Renal cortex interstitium (tissue), 11 donors: ENCODE data around the gene BMP8B. TPM values are rescaled to one million over a fixed set of nuclear protein-coding genes. Genes with fewer than 3 reads are reported as not detected.
A peak's percentile ranks its signal among the peaks of the same experiment; 100 is the strongest.
"Not testable (repeated sequence)": the region's sequence is repeated elsewhere in the genome, so short reads cannot be mapped to it uniquely, and the experiment has no call there.

Experiments
- DNase-seq, 11 donors: peaks; one replicate each; pipeline ENCODE4 v3.0.0-alpha.2; 2013; ENCODE audit warnings: low read depth in 9 of 11, low spot score in 4 of 11; ENCODE audit errors: extremely low read depth in 1 of 11
- polyA plus RNA-seq, 3 donors: library from polyadenylated mRNA; unstranded; fragments of 120-200 nt; gene quantifications; one replicate each; pipeline ENCODE4 v1.2.1, GENCODE V29; 2013; ENCODE audit not compliant: insufficient read length in 3 of 3

Gene BMP8B
- polyA plus RNA-seq, 3 donors = 1.9 to 5.1 (median 2.1) TPM

DNA sequence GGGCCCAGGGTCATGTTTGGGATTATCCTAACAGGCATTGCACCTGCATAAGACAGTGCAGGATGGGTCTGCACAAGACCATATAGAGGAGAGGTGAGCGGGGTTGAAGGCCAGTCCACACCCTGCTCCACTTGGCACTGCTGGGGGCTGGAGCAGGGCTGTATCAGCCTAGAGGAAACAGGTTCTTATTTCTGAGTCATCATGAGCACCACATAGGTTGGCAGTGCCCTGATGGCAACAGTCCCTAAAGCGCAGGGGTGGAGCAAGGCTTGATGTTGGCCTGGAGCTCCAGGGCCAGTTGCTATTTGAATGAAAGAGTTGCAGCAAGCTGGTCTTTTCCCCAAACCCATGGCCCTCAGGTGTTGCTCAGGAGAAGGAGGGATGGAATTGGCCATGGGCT, 29.8 kb upstream of the BMP8B start:
- DNase-seq = no peak

DNA sequence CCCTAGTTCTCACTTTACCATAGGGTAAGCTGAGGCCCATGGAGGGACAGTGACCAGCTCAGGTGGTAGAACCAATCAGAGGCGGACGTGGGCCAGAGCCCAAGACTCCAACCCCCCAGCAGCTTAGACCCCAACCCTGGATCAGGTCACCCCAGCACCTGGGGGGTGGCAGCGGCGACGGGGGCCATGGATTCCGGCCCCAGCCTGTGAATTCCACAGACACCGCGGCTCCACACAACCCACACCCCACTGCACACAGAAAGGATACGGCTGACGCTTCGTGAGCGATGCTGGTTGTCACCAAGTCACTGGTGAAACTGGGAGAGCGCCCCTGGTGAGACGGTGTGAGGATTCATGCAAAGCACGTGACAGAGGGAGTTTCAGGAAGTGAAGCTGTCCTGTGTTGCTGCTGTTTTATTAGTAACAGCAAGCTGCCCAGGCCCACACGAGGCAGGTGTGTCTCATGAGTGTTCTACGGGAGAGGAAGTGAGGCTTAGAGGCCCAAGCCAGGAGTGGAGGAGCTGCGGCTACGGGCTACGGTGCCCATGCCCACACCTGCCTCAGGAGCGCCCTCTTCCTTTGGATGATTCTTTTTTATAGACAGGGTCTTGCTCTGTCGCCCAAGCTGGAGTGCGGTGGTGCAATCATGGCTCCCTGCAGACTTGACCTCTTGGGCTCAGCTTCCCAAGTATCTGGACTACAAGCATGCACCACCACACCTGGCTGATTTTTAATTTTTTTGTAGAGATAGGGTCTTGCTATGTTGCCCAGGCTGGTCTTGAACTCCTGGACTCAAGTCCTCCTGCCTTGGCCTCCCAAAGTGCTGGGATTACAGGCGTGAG, 28.6 kb upstream of the BMP8B start:
- DNase-seq = peak in 5 of 11 donors; percentile 17 to 35 (median 21)

DNA sequence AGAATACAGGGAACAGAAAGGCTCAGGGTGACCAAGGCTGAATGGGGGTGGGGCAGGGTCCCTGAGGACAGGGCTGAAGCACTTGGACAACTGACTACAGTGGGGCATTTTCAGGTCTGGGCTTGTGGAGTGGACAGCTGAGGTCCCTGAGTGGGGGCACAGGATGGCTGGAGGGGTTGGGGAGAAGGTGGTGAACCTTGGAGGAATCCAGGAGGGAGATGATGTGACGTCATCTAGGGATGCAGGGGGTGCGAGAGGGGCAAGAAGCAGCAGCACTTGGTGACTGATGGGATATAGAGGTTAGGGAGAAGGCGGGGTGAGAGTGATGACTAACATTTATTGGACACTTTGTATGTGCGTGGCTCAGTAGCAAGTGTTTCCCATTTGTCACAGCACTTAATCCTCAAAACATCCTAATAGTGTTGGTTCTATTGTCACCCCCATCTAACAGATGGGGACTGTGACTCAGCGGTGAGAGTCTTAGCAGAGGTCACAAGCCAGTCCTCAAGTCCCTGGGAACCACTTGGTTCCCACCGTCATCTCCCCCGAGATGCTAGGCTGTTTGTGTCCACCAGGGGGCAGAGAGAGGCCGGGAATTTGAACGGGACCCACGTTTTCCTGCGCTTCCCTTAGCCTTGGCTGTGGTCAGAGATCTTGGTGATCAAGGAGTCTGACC, 27.9 kb upstream of the BMP8B start:
- peak in 9 of 11 donors; percentile 42 to 69 (median 57) for DNase-seq

DNA sequence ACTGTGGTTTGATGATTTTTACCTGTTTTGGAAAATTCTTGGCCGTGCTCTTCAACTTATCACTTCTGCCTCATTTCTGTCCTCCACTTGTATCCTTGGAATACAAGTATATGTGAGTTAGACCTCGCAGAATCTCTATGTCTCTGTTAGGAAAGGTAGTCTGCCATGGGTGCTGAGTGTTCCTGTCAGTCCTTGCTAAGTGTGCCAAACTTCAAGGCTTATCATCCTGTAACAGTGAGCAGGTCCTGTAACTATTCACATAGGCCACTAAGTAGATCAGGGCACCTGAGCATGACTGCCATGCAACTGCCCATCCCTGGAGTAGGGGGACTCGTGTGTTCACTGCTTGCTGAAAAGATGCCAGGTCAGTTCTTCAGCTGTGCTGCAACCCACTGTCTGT, 24.2 kb upstream of the BMP8B start:
- DNase-seq = no peak

DNA sequence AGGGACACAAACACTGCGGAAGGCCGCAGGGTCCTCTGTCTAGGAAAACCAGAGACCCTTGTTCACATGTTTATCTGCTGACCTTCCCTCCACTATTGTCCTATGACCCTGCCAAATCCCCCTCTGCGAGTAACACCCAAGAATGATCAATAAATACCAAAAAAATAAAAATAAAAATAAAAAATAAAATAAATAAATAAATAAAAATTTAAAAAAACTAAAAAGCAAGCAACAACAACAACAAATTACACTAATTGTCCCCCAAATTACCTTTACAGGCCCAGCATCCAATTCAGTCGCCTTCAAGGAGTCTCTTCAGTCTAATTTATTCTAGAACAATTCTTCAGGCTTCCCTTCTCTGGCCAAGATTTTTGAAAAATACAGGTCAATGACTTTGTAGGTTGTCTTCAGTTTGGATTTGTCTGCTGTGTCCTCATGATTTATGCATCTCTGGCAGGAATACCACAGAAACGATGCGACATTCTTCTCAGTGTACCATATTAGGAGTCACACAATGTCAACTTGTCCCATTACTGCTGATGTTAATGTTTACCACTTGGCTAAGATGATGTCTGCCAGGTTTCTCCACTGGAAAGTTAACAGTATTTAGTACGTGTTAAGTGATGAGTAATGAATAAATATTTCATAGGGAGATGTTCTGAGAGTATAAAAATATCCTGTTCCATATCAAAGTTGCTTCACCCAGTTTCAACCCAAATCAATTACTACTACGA, 20.3 kb upstream of the BMP8B start:
- no peak for DNase-seq

DNA sequence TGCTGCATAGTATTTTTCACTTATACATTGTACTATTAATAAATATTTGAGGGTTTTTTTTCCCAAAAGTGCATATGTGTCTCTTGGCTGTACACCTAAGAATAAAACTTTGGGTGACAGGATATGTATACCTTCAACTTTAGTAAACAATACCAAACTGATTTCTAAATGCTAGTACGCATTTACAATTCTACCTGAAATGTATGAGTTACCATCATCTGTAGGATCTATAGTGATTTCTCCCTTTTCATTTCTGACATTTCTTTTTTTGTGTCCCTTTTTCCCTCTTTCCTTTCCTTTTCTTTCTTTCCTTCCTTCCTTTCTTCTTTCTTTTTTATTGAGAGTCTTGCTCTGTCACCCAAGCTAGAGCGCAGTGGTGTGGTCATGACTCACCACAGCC, 16.7 kb upstream of the BMP8B start:
- DNase-seq = no peak

DNA sequence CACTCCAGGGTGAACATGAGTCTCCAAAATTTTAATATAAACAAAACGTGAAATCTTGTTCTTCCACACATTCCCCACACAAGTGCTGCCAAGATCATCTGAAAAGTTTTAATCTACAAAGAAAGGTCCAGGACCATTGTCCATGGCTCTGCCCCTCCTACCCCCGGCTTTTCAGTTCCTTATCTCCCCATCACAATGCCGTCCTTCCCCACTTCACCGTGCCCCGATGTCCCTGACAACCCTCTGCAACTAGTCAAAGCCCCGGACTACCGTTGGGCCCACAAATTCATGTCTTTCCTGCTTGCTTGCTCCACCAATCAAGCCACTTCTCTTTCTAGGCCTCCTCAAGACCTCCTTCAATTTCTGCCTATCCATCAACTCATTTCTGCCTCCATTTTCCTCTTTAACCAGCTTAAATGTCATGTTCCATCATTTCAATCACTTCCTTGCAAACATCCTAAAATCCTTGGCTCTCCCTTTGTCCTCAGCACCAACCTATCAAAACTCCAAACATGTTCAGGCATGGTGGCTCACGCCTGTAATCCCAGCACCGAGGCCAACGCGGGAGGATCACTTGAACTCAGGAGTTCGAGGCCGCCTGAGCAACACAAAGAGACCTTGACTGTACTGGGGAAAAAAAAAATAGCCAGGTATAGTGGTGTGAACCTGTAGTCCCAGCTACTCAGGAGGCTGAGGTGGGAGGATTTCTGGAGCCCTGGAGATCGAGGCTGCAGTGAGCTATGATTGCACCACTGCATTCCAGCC, 14.0 kb upstream of the BMP8B start:
- DNase-seq = no peak

DNA sequence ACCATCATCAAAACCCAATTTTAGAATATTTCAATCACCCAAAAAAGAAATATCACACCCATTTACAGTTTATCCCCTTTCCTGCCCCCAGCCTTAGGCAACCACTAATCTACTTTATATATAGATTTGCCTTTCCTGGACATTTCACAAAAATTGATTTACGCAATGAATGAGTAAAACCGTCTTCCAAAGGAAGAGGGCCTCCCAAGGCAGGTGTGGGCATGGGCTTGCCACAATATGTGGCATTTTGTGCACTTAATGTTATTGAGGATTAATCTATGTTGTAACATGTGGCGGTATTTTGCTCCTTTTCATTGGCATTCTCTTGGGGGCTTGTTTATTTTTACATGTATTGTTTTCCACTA, 11.8 kb upstream of the BMP8B start:
- no peak for DNase-seq

DNA sequence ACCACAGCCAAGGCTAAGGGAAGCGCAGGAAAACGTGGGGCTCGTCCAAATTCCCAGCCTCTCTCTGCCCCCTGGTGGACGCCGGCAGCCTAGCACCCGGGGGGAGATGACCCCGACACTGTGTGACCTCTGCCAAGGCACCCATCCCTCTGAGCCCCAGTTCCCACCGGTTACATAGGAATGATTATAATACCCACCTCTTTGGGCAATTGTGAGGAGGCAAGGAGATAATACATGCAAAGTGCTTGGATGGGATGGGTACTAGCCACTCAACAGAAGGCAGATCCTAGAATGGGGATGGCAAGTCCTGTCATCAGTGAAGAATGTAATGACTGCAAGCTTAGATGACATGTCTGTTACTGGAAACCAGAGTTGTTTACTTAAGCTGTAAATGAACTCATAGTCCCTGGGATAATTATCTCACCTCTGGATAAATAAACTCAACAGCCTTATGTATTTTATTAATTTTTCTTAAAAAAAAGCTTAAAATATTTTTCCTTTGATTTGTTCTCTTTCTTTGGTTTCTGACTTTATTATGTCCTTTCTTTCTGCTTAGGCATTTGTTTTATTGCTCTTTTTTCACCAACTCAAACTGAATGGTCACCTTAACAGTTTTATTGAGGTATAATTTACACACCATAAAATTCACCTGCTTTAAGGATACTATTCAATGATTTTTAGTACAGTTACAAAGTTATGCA, 11.3 kb upstream of the BMP8B start:
- peak in 1 of 11 donors; percentile 27 for DNase-seq

DNA sequence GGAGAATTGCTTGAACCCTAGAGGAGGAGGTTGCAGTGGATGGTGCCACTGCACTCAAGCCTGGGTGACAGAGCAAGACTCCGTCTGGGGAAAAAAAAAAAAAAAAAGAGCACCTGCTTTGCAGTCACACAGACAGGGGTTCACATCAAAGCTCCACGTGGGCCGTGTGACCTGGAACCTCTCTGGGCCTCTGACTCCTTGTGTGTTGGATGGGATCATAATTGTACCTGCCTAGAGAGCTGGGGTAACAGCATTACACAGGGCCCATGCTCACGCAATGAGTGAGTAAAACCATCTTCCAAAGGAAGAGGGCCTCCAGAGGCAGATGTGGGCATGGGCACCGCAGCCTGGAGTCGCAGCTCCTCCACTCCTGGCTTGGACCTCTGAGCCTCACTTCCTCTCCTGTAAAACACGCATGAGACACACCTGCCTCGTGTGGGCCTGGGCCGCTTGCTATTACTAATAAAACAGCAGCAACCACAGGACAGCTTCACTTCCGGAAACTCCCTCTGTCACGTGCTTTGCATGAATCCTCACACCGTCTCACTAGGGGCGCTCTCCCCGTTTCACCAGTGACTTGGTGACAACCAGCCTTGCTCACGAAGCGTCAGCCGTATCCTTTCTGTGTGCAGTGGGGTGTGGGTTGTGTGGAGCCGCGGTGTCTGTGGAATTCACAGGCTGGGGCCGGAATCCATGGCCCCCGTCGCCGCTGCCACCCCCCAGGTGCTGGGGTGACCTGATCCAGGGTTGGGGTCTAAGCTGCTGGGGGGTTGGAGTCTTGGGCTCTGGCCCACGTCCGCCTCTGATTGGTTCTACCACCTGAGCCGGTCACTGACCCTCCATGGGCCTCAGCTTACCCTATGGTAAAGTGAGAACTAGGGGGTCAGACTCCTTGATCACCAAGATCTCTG, 10.4 kb upstream of the BMP8B start:
- peak in 3 of 11 donors; percentile 49 to 68 (median 54) for DNase-seq

DNA sequence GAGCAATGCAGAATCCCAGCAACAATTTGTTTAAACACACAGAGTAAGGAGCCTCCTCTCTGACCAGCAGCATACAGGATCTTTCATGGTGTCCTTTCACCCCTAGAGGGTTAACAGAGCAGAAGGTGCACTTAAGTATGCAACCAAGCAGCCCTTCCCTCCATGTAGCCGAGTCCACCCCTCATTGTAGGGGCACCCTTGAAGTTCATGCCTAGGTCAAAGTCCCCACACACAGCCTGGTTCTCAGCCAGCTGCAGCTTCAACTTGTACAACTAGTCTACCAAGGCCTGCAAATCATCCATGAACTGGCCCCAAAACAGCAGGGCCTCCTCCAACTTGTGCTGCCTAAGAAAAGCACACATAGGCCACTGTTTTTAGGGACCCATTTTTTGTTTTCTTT, 7.0 kb upstream of the BMP8B start:
- DNase-seq = no peak

DNA sequence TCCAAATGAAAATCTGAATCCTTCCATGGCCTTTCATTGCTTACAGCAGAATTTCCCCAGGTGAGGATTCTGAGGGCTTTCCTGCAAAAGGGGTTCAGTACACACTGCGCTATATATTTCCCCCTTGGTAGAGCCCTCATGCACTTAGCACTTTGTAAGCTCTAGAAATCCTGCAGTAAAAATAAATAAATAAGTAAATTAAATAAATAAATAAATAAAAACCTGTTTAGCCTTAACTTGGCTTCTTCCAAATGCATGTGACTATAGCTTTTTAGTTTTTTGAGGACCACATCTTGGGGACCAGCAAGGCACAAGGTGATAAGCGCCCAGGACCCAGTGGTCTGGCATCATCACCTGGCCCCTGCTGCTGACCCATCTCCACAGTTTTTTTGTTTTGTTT, 3.2 kb upstream of the BMP8B start:
- DNase-seq = no peak

DNA sequence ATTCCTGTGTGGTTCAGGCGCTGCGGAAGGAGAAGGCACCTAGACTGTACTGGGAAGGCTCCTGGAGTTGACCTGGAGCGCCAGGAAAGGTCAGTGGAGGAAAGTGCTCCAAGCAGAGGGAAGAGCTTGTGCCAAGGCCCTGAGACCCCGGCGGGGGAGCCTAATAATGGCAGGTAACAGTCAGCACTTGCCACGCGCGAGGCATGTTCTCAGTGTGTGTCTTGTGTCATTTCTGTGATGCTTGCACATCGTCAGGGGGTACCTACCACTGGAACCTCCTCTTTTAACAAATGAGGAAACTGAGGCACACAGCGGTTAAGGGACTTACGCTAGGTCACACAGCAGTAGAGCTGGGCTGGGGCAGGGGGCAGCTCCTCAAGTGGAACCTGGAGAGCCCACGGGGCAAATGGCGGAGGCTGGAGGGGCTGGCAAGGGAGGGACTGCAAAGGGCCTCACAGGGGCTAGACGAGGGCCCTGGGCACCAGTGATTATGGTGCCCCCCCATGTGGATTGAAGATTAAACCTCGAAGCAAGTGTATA, 976 bp upstream of the BMP8B start:
- no peak for DNase-seq

DNA sequence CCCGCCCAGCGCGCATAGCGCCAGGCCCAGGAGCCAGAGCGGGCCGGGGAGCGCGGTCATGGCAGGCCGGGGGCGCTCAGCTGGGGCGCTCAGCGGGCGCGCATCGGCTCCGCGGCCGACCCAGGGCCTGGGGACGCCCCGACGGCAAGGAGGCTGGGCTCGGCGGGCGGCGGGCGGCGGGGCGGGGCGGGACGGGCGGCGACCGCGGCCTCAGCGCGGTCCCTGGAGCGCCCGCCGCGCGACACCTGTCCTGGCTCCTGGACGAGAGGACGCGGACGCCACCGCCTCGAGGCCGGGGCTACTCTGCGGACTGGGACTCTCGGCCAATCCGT, 273 bp downstream of the BMP8B start:
- DNase-seq = no peak

DNA sequence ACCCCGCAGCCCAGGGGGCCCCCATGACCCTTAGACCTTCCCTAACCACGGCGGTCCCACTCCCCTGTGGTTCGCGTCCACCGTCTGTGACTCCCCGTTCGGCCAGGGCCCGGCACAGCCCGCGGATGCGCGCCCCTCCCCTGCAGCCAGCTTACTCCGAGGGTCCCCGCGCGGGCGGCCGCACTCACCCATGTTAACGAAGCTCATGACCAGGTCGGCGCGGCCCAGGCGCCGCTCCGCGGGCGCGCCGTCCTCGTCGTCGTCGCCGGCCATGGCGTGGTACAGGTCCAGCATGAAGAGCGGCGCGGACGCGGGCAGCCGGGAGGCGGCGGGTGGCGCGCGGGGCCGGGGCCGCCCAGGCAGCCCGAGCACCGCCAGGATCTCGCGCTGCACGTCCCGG, 701 bp downstream of the BMP8B start:
- not testable (repeated sequence) for DNase-seq

DNA sequence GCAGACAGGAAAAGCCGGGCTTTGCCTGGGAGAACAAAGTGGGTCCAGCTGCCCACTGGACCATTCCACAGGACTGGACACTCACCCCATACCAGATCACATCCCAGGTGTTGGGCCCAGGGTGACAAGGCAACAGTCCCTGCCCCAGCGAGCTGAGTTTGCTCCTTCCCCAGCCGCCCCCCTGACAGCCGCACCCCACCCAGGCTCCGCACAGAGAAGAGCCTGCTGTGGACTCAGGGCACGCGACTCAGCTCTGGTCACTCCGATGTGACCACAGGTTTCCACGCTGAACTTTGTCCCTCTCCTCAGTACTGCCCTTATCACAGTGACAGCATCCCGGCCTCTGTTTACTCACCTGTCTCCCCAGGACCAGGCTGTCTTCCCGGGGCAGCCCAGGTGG, 1.2 kb downstream of the BMP8B start:
- DNase-seq = no peak

DNA sequence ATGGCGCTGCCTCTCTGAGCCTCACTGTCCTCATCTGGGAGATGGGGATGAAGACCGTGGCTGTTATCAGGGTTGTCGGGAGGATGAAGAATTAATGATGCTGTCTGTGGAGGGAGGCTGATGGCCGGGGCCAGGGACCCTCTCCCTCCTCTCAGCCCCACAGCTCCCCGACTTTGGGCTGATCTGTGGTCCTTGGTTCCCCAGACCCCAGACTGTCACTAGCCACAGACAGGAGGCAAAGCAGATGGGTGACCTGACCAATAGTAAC, 1.6 kb downstream of the BMP8B start:
- DNase-seq = not testable (repeated sequence)
